ENCODE measurements around the gene KCNJ11. TPM values are rescaled to one million over a fixed set of nuclear protein-coding genes. Genes with fewer than 3 reads are reported as not detected.

Gene KCNJ11
- total and polyA plus RNA-seq, 2 of the 8 experiments (the other 6 are each of a cell fraction or from before 2014, with no cell fraction given), result 3.8 to 6.3 TPM

DNA sequence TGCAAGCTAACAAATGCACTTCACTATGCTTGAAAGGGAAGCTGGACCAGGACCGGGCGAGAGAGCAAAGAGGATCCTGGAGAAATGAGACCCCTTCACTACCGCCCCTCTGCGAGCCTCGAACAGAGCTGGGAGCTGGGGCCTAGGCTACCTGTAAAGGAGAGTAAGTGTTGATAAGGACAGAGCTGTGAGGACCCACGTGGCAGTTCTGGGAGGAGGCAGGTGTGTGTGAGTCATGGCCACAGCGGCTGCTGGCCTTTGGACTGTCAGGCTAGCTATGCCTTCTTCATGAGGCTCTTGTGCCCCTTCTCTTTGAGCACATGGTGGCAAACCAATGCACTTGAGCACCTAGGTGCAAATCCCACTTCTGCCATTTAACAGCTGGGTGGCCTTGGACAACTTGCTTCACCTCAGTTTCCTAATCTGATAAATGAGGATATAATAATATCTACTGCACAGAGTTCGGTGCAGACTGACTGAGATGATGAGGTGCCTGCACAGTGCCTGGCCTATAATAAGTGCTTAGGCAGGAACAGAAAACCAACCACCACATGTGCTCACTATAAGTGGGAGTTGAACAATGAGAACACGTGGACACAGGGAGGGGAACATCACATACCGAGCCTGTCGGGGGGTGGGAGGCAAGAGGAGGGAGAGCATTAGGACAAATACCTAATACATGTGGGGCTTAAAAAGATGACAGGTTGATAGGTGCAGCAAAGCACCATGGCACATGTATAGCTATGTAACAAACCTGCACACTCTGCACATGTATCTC, 35.3 kb upstream of the KCNJ11 start:
- 91% methylated on average over 11 of the region's 11 CpGs; no CpG with 5 or more reads in 1 of the 2 experiments for WGBS, 2 experiments (ENCODE audit: extremely low coverage in 1 of 2, insufficient coverage in 1 of 2, insufficient read length in 1 of 2, insufficient replicate concordance in 2 of 2, low coverage in 1 of 2, low lambda C conversion rate in 2 of 2, missing lambda C conversion rate in 1 of 2)
- CTCF ChIA-PET (ENCODE audit: partially characterized antibody), result interaction anchor here (1.1 to 3.4 kb wide), 5 partner anchors 9 to 124 kb away, joined by 3 to 19 read pairs (median 4); no protein-coding TSS in a partner anchor
- POLR2A ChIA-PET (ENCODE audit: partially characterized antibody), result no interaction called here
- no peak for TF ChIP-seq CBX5 (IDR thresholded peaks at IDR 0.05; ENCODE audit: low read depth, low read length)
- TF ChIP-seq ATF2 (IDR thresholded peaks at IDR 0.05; ENCODE audit: low read length), result no peak
- no peak for TF ChIP-seq SIRT6 (IDR thresholded peaks at IDR 0.05; ENCODE audit: low read length)
- TF ChIP-seq SP2 (IDR thresholded peaks at IDR 0.05; ENCODE audit: low read length), result no peak
- no peak for TF ChIP-seq EGR1 (IDR thresholded peaks at IDR 0.05; ENCODE audit: borderline replicate concordance, low read depth, low read length)
- no peak for TF ChIP-seq RAD21 (IDR thresholded peaks at IDR 0.05 in 1 of 2, conservative IDR thresholded peaks at IDR 0.05 in 1 of 2; ENCODE audit: low read depth in 2 of 2, low read length in 2 of 2)
- no peak for TF ChIP-seq CTCF (IDR thresholded peaks at IDR 0.05; ENCODE audit: control extremely low read depth in 1 of 3, insufficient read depth in 1 of 3, low read depth in 1 of 3, low read length in 3 of 3)
- no peak for TF ChIP-seq SUZ12 (IDR thresholded peaks at IDR 0.05; ENCODE audit: low read length)

More for the DNA sequence above, 35.3 kb upstream of the KCNJ11 start:
- Histone ChIP-seq H4K91ac (replicated peaks; ENCODE audit: insufficient read length, low read length) (no peak overlapping the region), H3K14ac (ENCODE audit: insufficient read length) (no peak overlapping the region), H3K27ac (ENCODE audit: low read depth, low read length) (no peak overlapping the region), H4K20me1 (replicated peaks in 1 of 2; ENCODE audit: control insufficient read depth in 1 of 2, insufficient read depth in 2 of 2, low read length in 2 of 2) (peaks cover 0 to 1% of the 10 kb centered on the region in 2 experiments), H4K8ac (ENCODE audit: extremely low read depth, insufficient read depth, low read length) (no peak overlapping the region), H3K18ac (ENCODE audit: extremely low read depth, low read length) (no peak overlapping the region), H3K79me1 (ENCODE audit: low read depth, low read length) (no peaks in the 10 kb centered on the region), H2BK15ac (ENCODE audit: low read length) (no peak overlapping the region), H3K23ac (ENCODE audit: insufficient read length) (no peak overlapping the region), H4K5ac (ENCODE audit: insufficient read length, low read depth, low read length) (no peak overlapping the region), H3K23me2 (ENCODE audit: low read depth, low read length) (no peaks in the 10 kb centered on the region), H3K79me2 (ENCODE audit: control insufficient read depth in 1 of 2, insufficient read depth in 2 of 2, low read length in 2 of 2) (no peaks in the 10 kb centered on the region), H3K4ac (replicated peaks; ENCODE audit: insufficient read length, low read depth, low read length) (no peak overlapping the region), H3K27me3 (replicated peaks in 1 of 4; ENCODE audit: control insufficient read depth in 3 of 4, extremely low read depth in 1 of 4, insufficient read depth in 3 of 4, low read length in 3 of 4) (no peaks in the 10 kb centered on the region), H2AK5ac (ENCODE audit: low read depth, low read length) (no peak overlapping the region), H3K4me3 (ENCODE audit: extremely low read depth in 1 of 4, insufficient read depth in 2 of 4, low read depth in 3 of 4, low read length in 4 of 4) (no peak overlapping the region), H3K56ac (replicated peaks; ENCODE audit: insufficient read length, low read depth, low read length) (no peak overlapping the region), H3K4me1 (replicated peaks in 1 of 4; ENCODE audit: control insufficient read depth in 3 of 4, insufficient read depth in 4 of 4, low read length in 3 of 4) (peaks cover 0 to 5% (median 2%) of the 10 kb centered on the region in 4 experiments; a peak in 2 of 7 replicates), H3K9me3 (ENCODE audit: insufficient read depth in 2 of 2, low read depth in 1 of 2, low read length in 1 of 2) (no peaks in the 10 kb centered on the region), H2BK12ac (ENCODE audit: low read depth, low read length) (no peak overlapping the region), H2BK5ac (ENCODE audit: low read depth, low read length) (no peak overlapping the region), H3K4me2 (ENCODE audit: insufficient read depth in 1 of 2, low read depth in 2 of 2, low read length in 2 of 2) (no peak overlapping the region), H3K36me3 (ENCODE audit: control insufficient read depth in 2 of 4, insufficient read depth in 4 of 4, low read length in 3 of 4) (no peaks in the 10 kb centered on the region), H2BK120ac (replicated peaks; ENCODE audit: low read depth, low read length) (no peak overlapping the region), H3K9ac (replicated peaks in 1 of 4; ENCODE audit: extremely low read depth in 1 of 4, low read depth in 3 of 4, low read length in 3 of 4) (no peak overlapping the region), H2BK20ac (ENCODE audit: low read length) (no peak overlapping the region), H2AFZ (ENCODE audit: low read length) (no peak overlapping the region)
- FAIRE-seq, result no peak
- no peak for DNase-seq (ENCODE audit: low read depth in 1 of 2, low spot score in 2 of 2)
